ENCODE measurements around the gene SCLT1. TPM values are rescaled to one million over a fixed set of nuclear protein-coding genes. Genes with fewer than 3 reads are reported as not detected.

The SCLT1 gene
- polyA plus RNA-seq, 1 experiment = 3.1 TPM

DNA sequence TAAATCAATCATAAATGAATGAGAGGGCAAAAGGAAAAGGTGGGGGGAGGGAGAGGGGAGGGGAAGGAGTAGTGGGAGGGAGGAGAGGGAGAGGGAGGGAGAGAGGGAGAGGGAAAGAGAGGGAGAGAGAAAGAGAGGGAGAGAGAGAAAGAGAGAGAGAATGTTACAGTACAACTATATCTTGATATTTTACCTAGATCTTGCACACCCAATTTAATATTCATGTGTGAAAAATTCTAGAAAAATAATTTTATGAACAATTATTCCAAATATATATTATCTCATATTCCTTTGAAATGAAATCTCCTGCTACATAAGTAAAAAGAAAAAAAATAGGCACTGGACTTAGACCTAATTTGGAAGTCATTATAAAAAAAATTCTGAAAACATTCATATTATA is 120.0 kb downstream of the SCLT1 start:
- no peak for TF ChIP-seq CTCF (IDR thresholded peaks at IDR 0.05; ENCODE audit: insufficient read depth, low read depth, low read length)
- Histone ChIP-seq H3K27me3 (ENCODE audit: control insufficient read depth, insufficient read depth, low read length) (no peaks in the 10 kb centered on the region), H3K4me3 (ENCODE audit: low read depth, low read length) (no peak overlapping the region), H3K36me3 (ENCODE audit: control insufficient read depth, insufficient read depth, low read length) (no peaks in the 10 kb centered on the region)
- CTCF ChIA-PET = no interaction called here
- POLR2A ChIA-PET = no interaction called here
- no peak for DNase-seq (ENCODE audit: low read depth)

GRCh38 chr4:128961405-128961804 is 131.9 kb downstream of the SCLT1 start:
- Histone ChIP-seq H3K4me3 (ENCODE audit: low read depth, low read length) (no peak overlapping the region), H3K36me3 (ENCODE audit: control insufficient read depth, insufficient read depth, low read length) (no peaks in the 10 kb centered on the region), H3K27me3 (ENCODE audit: control insufficient read depth, insufficient read depth, low read length) (no peaks in the 10 kb centered on the region)
- ChIA-PET CTCF (no interaction called here), POLR2A (no interaction called here)
- DNase-seq (ENCODE audit: low read depth) = no peak
- no peak for TF ChIP-seq CTCF (IDR thresholded peaks at IDR 0.05; ENCODE audit: insufficient read depth, low read depth, low read length)

- no peak for DNase-seq (ENCODE audit: low read depth)
- Histone ChIP-seq H3K36me3 (ENCODE audit: control insufficient read depth, insufficient read depth, low read length) (no peaks in the 10 kb centered on the region), H3K4me3 (ENCODE audit: low read depth, low read length) (no peak overlapping the region), H3K27me3 (ENCODE audit: control insufficient read depth, insufficient read depth, low read length) (no peaks in the 10 kb centered on the region)
- ChIA-PET POLR2A (no interaction called here), CTCF (interaction anchor here (0.6 kb wide), 2 partner anchors 345 to 753 kb away, joined by 3 read pairs; no protein-coding TSS in a partner anchor)
- no peak for TF ChIP-seq CTCF (IDR thresholded peaks at IDR 0.05; ENCODE audit: insufficient read depth, low read depth, low read length)
Observed at GRCh38 chr4:128958194-128958593, 135.1 kb downstream of the SCLT1 start.

DNA sequence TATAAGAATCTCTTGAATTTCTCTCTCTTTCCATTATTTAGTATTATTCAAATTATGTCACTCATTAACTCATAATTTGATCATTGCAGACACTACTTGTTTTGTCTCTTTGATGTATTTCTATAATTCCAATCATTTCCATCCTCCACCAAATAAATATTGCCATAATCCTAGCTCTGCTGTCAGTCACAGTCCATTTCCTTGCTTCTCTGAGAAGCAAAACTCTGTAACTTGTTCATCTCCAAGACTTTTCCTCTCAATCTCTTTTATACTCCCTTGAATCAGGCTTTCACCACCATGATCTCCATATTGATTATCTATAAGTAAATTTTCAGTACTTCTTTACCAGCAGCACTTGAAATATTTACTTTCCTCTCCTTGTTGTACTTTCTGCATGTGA is 135.9 kb downstream of the SCLT1 start:
- Histone ChIP-seq H3K27me3 (ENCODE audit: control insufficient read depth, insufficient read depth, low read length) (no peaks in the 10 kb centered on the region), H3K4me3 (ENCODE audit: low read depth, low read length) (no peak overlapping the region), H3K36me3 (ENCODE audit: control insufficient read depth, insufficient read depth, low read length) (no peaks in the 10 kb centered on the region)
- POLR2A ChIA-PET = no interaction called here
- DNase-seq (ENCODE audit: low read depth) = no peak
- TF ChIP-seq CTCF (IDR thresholded peaks at IDR 0.05; ENCODE audit: insufficient read depth, low read depth, low read length) = no peak
- CTCF ChIA-PET = no interaction called here

- no peaks in the 10 kb centered on the region for H3K36me3 ChIP-seq (ENCODE audit: control insufficient read depth, insufficient read depth, low read length)
- no peak for DNase-seq (ENCODE audit: low read depth)
- ChIA-PET POLR2A (no interaction called here), CTCF (interaction anchor here (0.6 kb wide), 1 partner anchor 64 kb away, joined by 4 read pairs; no protein-coding TSS in a partner anchor)
- no peak for TF ChIP-seq CTCF (IDR thresholded peaks at IDR 0.05; ENCODE audit: insufficient read depth, low read depth, low read length)
- no peaks in the 10 kb centered on the region for H3K27me3 ChIP-seq (ENCODE audit: control insufficient read depth, insufficient read depth, low read length)
- no peak overlapping the region for H3K4me3 ChIP-seq (ENCODE audit: low read depth, low read length)
Observed at GRCh38 chr4:128955751-128956150, 137.6 kb downstream of the SCLT1 start.
